Inflammatory macrophage (primary cell): ENCODE results near the gene MCF2L.
A peak's percentile ranks its signal among the peaks of the same experiment; 100 is the strongest.

Experiments used
- DNase-seq, 2 donors: peaks; one replicate each; pipeline ENCODE4 v3.0.0-alpha.2; 2020 to 2022

The MCF2L gene

DNA sequence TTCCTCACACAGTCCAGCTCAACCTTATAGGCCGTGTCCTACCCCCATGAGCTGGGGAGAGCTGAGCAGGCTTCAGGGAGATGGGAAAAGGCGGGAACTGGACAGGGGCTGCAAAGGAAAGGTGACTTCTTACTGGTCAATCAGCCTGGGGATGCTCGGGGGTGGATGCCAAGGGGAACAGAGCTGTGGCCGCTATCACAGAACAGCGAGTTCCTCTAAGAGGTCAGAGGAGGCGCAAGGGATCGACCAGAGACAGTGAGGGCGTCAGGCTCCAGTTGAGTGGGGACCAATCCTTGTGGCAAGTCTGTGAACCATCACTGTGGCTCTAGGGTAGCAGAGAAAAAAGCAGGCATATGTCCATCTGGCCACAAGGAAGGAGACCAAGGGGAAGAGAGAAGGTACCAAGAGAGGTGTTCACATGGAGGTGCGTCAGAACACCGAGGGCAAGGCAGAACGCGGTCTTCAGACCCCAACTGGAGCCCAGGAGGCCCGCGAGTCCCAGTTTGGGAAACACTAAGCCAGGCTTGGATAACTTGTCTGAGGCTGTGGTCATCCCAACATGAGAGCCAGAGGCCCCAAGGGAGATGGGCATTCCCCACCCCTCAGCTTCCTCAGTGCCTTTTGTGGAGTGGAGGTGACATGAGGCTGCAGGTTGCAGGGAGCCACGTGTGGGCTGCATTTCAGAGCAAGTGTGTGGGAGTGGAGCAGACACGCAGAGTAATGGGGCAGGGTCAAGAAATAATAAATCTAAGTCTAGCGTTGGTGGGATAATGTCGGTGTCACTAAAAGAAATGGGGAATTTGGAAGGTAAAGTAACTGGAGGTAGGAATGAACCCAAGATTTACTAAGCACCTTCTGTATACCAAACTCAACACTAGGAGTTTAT, 157.5 kb downstream of the MCF2L start:
- no peak for DNase-seq

DNA sequence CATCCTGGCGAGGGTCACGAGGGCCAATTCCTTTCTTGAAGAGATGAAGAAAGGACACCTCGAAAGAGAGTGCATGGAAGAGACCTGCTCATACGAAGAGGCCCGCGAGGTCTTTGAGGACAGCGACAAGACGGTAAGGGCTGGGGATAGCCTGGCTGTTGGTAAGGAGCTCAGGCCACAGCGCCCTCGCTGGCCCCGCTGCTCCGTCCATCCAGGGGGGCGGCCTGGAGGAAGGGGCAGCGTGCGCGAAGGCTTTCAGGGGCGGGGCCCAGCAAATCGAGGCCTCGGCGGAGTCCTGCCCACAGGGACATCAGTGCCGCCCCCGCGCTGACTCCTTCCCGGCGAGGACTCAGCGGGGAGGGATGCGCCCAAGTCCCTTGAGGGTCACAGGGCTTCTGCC, 160.5 kb downstream of the MCF2L start:
- DNase-seq, result no peak

DNA sequence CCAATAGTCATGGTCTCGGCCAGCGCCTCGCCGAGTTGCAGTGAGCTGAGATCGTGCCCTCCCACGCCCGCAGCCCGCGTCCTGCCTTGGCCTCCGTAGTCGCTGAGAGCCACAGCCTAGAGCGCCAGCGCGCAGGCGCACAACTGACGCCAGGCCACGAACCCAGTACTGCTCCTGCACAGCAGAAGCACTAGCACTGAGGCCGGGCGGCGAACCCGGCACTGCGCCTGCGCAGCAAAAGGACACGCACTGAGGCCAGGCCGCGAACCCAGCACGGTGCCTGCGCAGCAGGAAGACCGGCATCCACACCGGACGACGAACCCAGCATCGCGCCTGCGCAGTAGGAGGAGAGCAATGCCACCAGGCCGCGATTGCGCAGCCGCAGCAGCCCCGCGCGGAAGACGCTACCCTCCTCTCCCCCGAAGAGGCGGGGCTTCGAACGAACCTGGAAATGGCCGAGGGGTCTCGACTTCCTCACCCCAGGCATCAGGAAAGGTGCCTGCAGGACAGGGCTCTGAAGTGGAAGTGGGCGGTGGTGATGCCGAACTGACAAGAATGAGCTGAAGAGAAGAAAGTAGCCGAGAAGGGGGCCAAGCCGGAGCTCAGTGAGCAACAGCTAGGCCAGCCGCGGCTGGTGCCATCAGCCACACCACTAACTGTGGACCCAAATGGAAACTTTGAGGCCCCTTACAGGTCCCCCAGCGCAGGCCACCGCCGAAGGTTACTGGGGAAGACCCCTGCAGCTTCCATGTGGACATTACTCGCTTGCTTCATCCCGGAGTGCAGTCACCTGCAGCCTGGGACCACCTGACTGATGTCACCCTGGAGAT, 161.1 kb downstream of the MCF2L start:
- no peak for DNase-seq

DNA sequence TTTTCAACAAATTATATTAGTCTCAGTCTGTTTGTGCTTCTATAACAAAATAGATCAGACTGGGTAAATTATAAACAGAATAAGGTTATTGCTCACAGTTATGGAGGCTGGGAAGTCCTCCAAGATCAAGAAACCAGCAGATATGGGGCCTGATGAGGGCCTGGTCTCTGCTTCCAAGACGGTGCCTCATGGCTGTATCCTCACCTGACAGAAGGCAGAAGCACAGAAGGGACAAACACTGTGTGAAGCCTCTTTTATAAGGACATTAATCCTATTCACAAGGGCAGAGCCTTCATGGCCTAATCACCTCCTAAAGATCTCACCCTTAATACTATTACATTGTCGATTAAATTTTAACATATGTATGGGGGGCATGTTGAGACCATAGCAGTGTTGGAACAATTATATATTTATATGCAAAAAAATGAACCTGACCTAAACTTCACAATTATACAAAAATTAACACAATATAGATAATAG, 166.3 kb downstream of the MCF2L start:
- DNase-seq, result no peak

DNA sequence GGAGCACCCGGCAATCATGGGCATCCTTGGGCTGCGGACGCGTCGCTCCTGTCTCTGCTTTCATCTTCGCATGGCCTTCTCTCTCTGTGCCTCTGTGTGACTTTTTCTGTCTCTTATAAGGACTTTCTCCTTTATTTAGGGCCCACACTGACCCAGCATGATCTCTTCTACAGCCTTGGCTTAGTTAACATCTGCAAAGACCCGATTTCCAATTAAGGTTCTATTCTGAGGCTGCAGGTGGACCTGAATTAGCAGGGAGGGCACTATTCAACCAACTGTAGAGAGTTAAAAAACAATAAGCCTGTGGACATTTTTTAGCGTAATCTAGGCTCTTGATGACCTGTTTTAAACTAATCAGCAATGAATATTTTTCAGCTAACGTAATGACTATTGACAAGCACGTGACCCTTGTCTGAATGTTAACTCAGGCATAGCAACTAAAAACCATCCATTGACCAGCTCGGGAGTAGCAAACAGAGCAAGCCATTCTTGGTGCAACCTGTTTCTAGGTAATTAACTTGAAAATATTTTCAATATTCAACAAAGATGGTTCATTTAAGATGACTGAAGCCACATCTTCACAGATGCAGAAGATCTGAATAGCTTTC, 168.8 kb downstream of the MCF2L start:
- no peak for DNase-seq

DNA sequence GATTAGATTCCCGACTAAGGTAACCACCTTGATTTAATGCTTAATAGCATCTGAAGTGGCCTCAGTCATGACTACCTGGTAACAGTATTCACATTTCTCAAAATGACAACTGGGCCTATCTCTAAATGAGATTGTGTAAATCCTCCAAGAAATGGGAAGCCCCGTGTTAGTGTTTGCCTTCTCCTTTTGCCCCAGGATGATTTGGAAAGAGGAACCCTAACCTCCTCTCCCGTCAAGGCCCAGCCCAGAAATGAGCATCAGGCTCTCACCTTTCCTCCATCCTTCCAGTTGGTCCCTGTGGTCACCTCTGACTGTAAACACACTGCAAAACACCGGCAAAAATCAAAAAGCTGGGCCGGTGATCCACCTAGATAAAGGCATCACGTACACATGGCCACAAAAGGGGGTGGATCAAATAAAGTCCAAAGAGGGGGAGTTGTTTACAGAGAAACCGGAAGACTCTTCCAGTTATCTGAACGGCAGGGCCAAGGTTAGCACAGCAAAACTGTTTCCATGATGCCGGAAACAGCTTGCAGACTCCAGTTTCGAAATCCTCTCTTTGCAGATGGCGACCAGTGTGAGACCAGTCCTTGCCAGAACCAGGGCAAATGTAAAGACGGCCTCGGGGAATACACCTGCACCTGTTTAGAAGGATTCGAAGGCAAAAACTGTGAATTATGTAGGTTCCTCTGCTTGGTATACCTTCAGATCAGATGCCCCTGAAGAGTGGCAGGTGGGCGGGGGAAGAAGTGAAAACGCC, 170.0 kb downstream of the MCF2L start:
- DNase-seq, result peak; percentile 22 to 26

DNA sequence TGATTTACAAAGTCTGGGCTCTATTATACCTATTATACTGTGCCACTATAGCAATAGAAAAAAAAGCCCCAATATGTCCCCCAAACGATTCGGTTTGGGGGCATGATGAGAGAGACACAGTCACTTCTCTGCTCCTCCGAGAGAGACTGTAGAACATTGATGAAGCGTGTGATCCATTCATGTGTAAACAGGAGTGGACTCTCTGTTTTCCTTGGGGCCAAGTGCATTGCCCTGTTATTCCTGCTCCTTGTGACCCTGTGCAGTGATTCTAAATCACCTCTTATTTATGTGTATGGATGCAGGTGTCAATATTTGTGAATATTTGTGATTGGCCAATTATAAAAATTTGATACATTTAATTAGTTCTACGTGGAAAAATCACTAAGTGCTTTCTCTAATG, 170.6 kb downstream of the MCF2L start:
- DNase-seq, result no peak

DNA sequence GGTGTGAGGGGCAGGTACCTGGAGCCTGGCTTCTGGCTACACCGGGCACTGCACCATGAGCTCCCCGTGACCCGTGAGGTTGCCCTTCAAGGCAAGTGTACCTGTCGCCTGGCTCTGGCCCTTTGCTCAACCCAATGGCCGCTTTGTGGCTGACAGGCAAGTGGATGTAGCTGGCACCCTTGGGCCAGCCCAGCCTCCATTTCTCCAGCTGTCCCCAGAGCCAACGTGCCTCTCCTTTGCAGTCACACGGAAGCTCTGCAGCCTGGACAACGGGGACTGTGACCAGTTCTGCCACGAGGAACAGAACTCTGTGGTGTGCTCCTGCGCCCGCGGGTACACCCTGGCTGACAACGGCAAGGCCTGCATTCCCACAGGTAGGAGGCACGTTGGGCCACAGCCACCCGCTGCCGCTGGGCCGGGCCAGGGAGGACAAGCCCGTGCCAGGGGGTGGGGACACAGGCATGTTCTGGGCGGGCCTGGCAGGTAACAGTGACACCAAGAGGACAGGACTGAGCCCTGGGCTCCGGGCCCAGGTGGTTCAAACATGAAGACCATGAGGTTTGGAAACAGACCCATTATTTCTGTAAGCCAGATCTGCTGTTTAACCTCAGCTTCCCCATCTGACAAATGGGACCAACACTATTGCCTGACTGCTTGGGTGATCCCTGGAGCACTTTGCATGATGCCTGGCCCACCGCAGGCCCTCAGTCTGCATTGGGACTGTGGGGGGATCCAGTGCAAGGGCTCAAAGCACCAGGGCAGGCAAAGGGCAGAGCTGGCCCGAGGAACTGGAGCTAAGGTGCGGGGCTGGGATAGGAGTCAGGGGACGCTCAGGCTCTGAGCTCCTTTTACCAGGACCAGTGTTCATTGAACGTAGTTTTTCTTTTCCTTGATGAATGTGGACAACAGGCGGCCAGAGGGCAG, 171.9 kb downstream of the MCF2L start:
- DNase-seq, result no peak

DNA sequence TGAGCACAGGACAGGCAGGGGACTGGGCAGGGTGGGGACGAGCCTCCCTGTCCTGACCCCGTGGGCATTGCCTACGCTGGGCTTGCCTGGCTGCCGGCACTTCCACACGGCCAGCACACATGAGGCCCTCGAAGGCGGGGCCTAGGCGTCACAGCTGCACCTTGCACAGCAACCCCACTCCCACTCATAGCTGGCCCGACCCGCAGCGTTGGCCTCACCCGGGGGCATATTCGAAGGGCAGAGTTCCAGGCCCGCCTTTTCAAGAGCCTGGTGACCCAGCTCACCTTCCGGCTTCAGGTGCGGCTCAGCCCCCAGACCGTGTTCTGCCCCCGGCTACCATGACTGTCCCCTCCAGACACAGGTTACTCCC, 172.6 kb downstream of the MCF2L start:
- DNase-seq, result no peak

DNA sequence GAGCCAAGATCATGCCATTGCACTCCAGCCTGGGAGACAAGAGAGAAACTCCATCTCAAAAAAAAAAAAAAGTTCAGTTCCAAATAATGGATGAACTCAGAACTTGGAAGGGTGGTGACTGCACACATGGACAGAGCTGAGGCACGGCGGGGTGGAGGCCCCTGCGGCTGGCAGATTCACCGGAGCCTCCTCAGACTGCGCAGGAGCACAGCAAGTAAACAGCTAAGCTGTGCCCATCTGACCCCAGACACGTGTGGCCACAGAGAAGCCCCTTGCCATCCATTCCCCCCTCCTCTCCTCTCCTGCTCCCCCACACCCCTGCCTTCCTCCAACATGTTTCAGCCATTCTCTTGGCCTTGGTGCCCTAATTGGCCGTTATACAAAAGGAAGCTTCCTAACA, 173.9 kb downstream of the MCF2L start:
- DNase-seq, result no peak

DNA sequence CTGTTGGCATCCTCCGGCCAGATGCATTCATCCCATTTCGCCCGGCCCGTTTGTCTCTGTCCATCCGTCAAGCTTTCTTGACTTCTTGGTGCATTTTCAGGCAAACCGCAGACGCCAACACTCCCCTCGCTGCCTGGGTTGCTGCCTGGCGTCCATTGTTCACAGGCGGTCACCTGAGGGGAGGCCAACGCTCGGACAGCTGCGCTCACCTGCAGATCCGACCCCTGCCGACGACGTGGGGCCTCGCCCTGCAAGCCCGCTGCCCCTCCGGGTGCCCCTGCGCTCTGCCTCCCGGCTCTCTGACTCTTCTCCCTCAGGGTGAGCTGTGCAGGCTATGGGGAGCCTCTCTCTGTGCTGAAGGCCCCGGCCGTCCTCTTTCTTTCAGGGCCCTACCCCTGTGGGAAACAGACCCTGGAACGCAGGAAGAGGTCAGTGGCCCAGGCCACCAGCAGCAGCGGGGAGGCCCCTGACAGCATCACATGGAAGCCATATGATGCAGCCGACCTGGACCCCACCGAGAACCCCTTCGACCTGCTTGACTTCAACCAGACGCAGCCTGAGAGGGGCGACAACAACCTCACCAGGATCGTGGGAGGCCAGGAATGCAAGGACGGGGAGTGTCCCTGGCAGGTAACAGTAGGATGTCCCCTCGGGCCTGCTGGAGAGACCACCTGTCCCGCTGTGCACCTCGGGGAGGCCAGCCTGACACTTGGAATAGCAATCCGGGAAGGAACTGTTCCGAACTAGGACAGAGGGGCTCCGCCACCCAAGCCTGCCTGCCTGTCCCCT, 174.6 kb downstream of the MCF2L start:
- DNase-seq, result no peak

DNA sequence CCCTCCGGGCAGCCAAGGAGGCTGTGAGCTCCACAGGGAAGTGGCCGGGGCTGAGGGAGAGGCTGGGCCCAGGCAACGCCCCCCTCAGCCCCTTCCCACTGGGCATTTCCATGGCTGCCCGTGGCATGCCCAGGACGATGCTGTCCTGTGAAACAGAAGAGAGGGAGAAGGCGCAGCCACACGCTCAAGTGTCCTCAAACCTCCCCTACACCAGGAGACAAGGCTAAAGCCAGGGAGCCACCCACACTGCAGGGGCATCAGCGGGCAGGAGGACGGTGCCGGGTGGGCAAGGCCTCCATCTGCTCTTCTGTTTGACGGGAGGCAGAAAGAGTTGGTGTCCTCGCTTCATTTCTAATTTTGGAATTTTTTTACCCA, 175.2 kb downstream of the MCF2L start:
- no peak for DNase-seq

DNA sequence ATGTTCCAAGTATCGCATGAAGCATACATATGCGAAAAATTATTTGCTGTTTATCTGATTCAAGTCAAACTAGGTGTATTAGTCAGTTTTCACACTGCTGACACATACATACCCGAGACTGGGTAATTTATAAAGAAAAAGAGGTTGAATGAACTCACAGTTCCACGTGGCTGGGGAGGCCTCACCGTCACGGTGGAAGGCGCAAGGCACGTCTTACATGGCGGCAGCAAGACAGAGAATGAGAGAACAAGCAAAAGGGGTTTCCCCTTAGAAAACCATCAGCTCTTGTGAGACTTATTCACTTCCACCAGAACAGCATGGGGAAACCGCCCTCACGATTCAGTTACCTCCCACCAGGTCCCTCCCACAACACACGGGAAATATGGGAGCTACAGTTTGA, 176.5 kb downstream of the MCF2L start:
- no peak for DNase-seq

DNA sequence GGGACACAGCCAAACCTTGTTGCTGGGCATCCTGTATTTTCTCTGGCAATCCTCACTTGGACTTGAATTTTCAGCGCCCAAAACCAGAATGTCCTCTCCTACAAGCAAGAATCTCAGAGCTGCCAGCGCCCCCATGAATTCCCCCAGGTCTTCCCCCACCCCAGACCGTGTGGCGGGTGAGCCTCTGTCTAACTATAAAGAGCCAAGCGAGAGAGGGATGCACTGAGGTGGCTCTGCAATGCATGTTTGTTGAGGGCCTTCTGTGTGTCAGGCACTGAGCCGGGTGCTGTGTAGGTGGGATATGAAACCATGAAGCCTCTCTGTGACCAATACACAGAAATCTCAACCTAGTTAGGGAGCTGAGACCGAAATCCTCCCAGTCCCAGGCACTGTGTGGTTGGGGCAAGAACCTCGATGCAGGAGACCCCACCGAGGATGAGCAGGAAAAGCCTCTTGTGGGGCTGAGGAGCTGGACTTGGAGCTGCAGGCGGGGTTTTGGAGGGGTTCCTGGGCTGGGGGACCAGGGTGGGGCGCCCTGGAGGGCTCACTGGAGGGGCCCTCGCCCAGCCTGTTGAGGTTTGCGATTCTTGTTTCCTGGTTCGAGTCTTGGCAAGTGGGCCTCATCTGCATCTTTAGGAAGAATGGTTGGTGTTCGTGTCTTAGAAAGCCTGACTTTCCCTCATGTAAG, 177.0 kb downstream of the MCF2L start:
- DNase-seq, result no peak

DNA sequence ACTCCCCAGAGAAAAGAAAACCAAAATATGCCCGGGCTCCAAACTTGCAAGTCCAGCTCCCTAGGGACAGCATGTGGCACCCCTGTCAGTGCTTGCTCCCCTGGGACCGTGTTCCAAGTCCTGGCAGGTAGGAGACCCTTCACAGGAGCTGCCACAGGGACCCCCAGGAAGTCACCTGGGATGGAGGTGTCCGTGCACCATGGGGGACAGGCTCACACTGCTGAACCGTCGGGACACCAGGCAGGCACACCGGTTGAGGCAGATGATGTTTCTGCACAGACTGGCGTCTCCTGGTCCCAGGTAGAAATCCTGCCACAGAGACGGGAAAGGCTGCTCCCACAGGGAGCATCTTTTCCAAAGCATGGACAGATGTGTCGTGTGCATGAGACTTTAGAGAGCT, 177.7 kb downstream of the MCF2L start:
- no peak for DNase-seq

DNA sequence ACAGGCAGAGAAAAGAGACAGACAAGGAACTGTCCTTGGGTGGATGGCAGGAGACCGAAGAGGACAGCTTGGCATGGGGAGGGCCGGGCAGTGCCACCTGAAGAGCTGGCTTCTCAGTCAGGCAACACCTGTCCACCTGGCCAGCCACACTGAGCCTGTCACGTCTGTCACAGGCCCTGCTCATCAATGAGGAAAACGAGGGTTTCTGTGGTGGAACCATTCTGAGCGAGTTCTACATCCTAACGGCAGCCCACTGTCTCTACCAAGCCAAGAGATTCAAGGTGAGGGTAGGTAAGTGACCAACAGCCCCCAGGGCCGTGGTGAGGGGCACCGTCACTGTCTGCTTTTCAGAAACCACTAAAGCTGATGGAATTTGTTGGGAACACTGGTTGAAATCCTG, 178.2 kb downstream of the MCF2L start:
- no peak for DNase-seq

DNA sequence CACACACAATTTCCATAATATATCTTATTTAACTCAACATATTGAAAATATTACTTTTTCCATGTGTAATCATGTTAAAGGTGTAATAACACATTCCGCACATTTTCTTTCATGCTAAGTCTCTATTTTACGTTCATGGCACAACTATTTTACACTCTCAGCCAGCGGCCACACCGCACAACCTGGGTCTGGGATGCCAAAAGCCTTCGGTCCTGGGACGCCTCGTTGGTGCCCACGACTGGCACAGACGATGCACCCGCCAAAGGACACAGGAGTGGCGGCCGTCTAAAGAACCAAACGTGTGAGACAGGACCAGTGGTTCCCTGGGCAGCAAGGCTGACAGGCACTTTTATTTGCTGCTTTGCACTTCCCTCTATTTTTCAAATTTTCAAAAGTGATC, 179.4 kb downstream of the MCF2L start:
- no peak for DNase-seq

DNA sequence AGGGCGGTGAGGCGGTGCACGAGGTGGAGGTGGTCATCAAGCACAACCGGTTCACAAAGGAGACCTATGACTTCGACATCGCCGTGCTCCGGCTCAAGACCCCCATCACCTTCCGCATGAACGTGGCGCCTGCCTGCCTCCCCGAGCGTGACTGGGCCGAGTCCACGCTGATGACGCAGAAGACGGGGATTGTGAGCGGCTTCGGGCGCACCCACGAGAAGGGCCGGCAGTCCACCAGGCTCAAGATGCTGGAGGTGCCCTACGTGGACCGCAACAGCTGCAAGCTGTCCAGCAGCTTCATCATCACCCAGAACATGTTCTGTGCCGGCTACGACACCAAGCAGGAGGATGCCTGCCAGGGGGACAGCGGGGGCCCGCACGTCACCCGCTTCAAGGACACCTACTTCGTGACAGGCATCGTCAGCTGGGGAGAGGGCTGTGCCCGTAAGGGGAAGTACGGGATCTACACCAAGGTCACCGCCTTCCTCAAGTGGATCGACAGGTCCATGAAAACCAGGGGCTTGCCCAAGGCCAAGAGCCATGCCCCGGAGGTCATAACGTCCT, 180.0 kb downstream of the MCF2L start:
- DNase-seq, result no peak
